DND-41 (cell line): ENCODE results near the gene KCNMA1.

Experiments
- ATAC-seq: fragments of 200-7000 bp; cut with Tn5 transposase; 3 replicates; pipeline ENCODE4 v1.9.1; 2021; ENCODE audit warnings: low read depth; ENCODE audit not compliant: insufficient read depth
- DNase-seq: peaks from one replicate; pipeline ENCODE4 v3.0.0-alpha.2; 2020
- H2AFZ ChIP-seq: 2 replicates; pipeline ENCODE4 v1.6.0; 2012; ENCODE audit warnings: low read depth, low read length
- H3K27ac ChIP-seq: 2 replicates; pipeline ENCODE4 v1.5.1; 2012; ENCODE audit warnings: low read length, inconsistent platforms
- H3K27me3 ChIP-seq: fragments of 200-600 bp; sonication (generic); 2 replicates; pipeline ENCODE4 v1.6.0; 2012; ENCODE audit warnings: low read length, mild to moderate bottlenecking, inconsistent platforms; ENCODE audit not compliant: insufficient read depth, poor library complexity
- H3K36me3 ChIP-seq: 2 replicates; pipeline ENCODE4 v1.5.1; 2012; ENCODE audit warnings: low read length, inconsistent platforms; ENCODE audit not compliant: insufficient read depth
- H3K4me1 ChIP-seq: 2 replicates; pipeline ENCODE4 v1.5.1; 2012; ENCODE audit warnings: mild to moderate bottlenecking, low read length; ENCODE audit not compliant: insufficient read depth
- H3K4me2 ChIP-seq: 2 replicates; pipeline ENCODE4 v1.6.0; 2012; ENCODE audit warnings: mild to moderate bottlenecking, moderate library complexity, low read length, inconsistent platforms; ENCODE audit not compliant: insufficient read depth
- H3K4me3 ChIP-seq, 2 experiments: fragments of 200-600 bp in 1 of 2; shearing (Covaris generic) in 1 of 2; 2 replicates each; pipeline ENCODE4 v1.5.1; 2012 to 2016; ENCODE audit warnings: inconsistent platforms in 2 of 2, low read length in 2 of 2, mild to moderate bottlenecking in 2 of 2, low read depth in 1 of 2, moderate library complexity in 1 of 2
- H3K79me2 ChIP-seq: 2 replicates; pipeline ENCODE4 v1.6.0; 2012; ENCODE audit warnings: low read length, inconsistent platforms; ENCODE audit not compliant: insufficient read depth
- H3K9ac ChIP-seq: 2 replicates; pipeline ENCODE4 v1.6.0; 2012; ENCODE audit warnings: low read depth, mild to moderate bottlenecking, inconsistent platforms, low read length, moderate library complexity
- H3K9me3 ChIP-seq: 2 replicates; pipeline ENCODE4 v1.5.1; 2012; ENCODE audit warnings: low read length, moderate library complexity, mild to moderate bottlenecking, inconsistent platforms; ENCODE audit not compliant: insufficient read depth, severe bottlenecking
- H4K20me1 ChIP-seq: 2 replicates; pipeline ENCODE4 v1.6.0; 2012; ENCODE audit warnings: low read length; ENCODE audit not compliant: insufficient read depth
- CTCF ChIP-seq: IDR thresholded peaks from 2 replicates; pipeline ENCODE4 v1.5.1; 2012; ENCODE audit warnings: borderline replicate concordance, low read length, moderate library complexity, mild to moderate bottlenecking; ENCODE audit not compliant: poor library complexity, severe bottlenecking; ENCODE audit errors: extremely low read depth
- EZH2 ChIP-seq: IDR thresholded peaks from 3 replicates; pipeline ENCODE4 v1.6.1; 2012; ENCODE audit warnings: borderline replicate concordance, low read depth, mild to moderate bottlenecking, moderate library complexity, low read length, inconsistent platforms; ENCODE audit not compliant: severe bottlenecking

Gene KCNMA1

DNA sequence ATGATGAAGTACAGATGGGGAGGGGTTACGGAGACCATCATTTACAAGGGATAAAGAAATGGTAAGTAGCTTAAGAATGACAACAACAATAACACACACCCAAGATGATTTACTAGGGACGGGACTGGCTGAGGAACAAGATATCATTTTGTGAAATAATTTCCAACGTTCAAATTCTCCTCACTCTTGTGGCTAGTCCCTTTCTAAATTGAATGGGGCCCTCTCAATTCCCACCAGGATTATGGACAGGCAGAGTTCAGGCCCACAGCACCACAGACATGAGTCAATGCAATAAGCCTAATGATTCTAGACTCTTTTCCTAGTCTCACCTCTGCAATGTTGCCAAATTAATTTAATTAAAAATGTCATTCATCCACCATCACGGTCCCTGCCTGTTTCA is 448.1 kb downstream of the KCNMA1 start:
- no peak overlapping the region for H3K27ac ChIP-seq
- peaks cover 3% of the 10 kb centered on the region for H3K27me3 ChIP-seq
- TF ChIP-seq CTCF = no peak
- TF ChIP-seq EZH2 = no peak
- no peaks in the 10 kb centered on the region for H3K79me2 ChIP-seq
- H3K4me3 ChIP-seq = no peak overlapping the region
- H3K4me2 ChIP-seq = no peak overlapping the region
- no peaks in the 10 kb centered on the region for H3K36me3 ChIP-seq
- no peaks in the 10 kb centered on the region for H3K4me1 ChIP-seq
- H3K9me3 ChIP-seq = no peaks in the 10 kb centered on the region
- no peak overlapping the region for H3K9ac ChIP-seq
- DNase-seq = no peak
- no peak for ATAC-seq
- H2AFZ ChIP-seq = no peak overlapping the region
- H4K20me1 ChIP-seq = no peaks in the 10 kb centered on the region

DNA sequence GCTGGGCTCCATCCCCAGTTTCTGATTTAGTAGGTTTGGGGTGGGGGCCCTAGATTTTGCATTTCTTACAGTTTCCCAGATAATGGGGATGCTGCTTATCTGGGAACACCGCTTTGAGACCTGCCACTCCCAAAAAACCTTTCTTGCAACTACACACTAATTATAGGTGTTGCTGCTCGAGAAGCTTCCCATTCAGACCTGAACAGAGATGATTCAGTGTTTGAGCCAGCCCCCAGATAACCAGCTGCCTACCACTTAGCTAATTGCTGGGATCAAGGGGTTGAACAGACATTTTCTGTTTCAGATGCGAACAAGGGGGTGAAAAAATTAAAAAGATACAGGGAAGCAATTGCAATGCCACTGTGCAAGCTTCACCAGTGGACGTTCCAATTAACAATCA is 448.5 kb downstream of the KCNMA1 start:
- no peak overlapping the region for H3K4me3 ChIP-seq
- no peak overlapping the region for H3K27ac ChIP-seq
- peaks cover 3% of the 10 kb centered on the region for H3K27me3 ChIP-seq
- no peaks in the 10 kb centered on the region for H3K4me1 ChIP-seq
- no peaks in the 10 kb centered on the region for H4K20me1 ChIP-seq
- no peak for TF ChIP-seq CTCF
- TF ChIP-seq EZH2 = no peak
- no peak overlapping the region for H3K4me2 ChIP-seq
- H3K79me2 ChIP-seq = no peaks in the 10 kb centered on the region
- ATAC-seq = no peak
- H3K9ac ChIP-seq = no peak overlapping the region
- DNase-seq = no peak
- no peaks in the 10 kb centered on the region for H3K9me3 ChIP-seq
- H2AFZ ChIP-seq = no peak overlapping the region
- H3K36me3 ChIP-seq = no peaks in the 10 kb centered on the region

- Histone ChIP-seq H3K9me3 (no peaks in the 10 kb centered on the region), H4K20me1 (no peaks in the 10 kb centered on the region), H3K79me2 (no peaks in the 10 kb centered on the region), H3K4me2 (no peak overlapping the region), H3K27me3 (peaks cover 3% of the 10 kb centered on the region), H3K27ac (no peak overlapping the region), H3K36me3 (no peaks in the 10 kb centered on the region), H2AFZ (no peak overlapping the region), H3K4me1 (no peaks in the 10 kb centered on the region), H3K4me3 (no peak overlapping the region), H3K9ac (no peak overlapping the region)
- no peak for ATAC-seq
- no peak for DNase-seq
- no peak for TF ChIP-seq EZH2
These were observed 449.1 kb downstream of the KCNMA1 start for GRCh38 chr10:77188521-77188920.

DNA sequence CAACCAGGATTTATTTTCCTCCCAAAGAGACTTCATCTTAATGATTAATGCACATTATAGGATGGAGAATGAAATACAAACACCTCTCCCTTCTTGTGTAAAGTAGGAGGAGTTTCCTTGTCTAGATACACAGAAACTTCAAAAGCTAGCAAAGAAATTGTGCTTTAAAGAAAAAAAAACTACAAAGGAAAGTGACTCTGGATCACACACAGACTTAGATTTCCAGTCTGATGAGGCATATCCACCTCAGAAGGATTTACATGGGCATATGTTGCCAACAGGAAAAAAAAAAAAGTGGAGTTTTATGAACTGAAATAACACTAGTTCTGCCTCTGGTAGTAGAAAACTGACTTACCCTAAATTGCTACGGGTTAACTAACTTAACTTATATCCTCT is 449.6 kb downstream of the KCNMA1 start:
- H3K4me3 ChIP-seq = no peak overlapping the region
- no peak overlapping the region for H3K9ac ChIP-seq
- no peaks in the 10 kb centered on the region for H3K9me3 ChIP-seq
- H3K36me3 ChIP-seq = no peaks in the 10 kb centered on the region
- peaks cover 3% of the 10 kb centered on the region for H3K27me3 ChIP-seq
- DNase-seq = no peak
- H3K4me1 ChIP-seq = no peaks in the 10 kb centered on the region
- no peaks in the 10 kb centered on the region for H3K79me2 ChIP-seq
- H4K20me1 ChIP-seq = no peaks in the 10 kb centered on the region
- H3K4me2 ChIP-seq = no peak overlapping the region
- H3K27ac ChIP-seq = no peak overlapping the region
- TF ChIP-seq CTCF = no peak
- TF ChIP-seq EZH2 = no peak
- no peak overlapping the region for H2AFZ ChIP-seq
- ATAC-seq = no peak
